Vagina (tissue), 2 donors: ENCODE results near the gene CHMP2A.
"Not testable (repeated sequence)": the region's sequence is repeated elsewhere in the genome, so short reads cannot be mapped to it uniquely, and the experiment has no call there.

ENCODE experiments used
- POLR2A ChIP-seq, 2 donors: fragments of 450-650 bp; IDR thresholded peaks; one replicate each; pipeline ENCODE4 v1.6.1; 2017; ENCODE audit warnings: antibody characterized with exemption in 2 of 2, mild to moderate bottlenecking in 2 of 2, moderate library complexity in 2 of 2
- POLR2AphosphoS5 ChIP-seq, 2 donors: sonication (generic); formaldehyde crosslinking; IDR thresholded peaks; one replicate each; pipeline ENCODE4 v1.9.0; 2017; ENCODE audit warnings: antibody characterized with exemption in 2 of 2, mild to moderate bottlenecking in 2 of 2, low read depth in 1 of 2; ENCODE audit not compliant: insufficient read depth in 1 of 2
- TF ChIP-seq, protein P1 (sequence below), 3 experiments: fragments of 450-650 bp in 2 of 3; fragments of 200-600 bp in 1 of 3; sonication (generic) in 1 of 3; IDR thresholded peaks; one replicate each; pipeline ENCODE4 v1.5.1; 2017 to 2019; ENCODE audit warnings: antibody characterized with exemption in 3 of 3, mild to moderate bottlenecking in 2 of 3, moderate library complexity in 2 of 3

DNA sequence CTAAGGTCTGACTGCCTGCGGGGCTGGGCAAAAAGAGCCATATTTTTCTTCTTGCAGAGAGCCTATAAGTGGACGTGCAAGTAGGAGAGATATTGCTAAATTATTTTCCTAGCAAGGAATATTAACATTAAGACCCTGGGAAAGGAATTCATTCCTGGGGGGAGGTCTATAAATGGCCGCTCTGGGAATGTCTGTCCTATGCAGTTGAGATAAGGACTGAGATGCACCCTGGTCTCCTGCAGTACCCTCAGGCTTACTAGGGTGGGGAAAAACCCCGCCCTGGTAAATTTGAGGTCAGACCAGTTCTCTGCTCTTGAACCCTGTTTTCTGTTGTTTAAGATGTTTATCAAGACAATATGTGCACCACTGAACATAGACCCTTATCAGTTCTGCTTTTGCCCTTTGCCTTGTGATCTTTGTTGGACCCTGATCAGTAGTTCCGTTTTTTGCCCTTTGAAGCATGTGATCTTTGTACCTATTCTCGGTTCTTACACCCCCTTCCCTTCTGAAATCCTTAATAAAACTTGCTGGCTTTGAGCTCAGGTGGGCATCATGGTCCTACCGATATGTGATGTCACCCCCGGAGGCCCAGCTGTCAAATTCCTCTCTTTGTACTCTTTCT is 47.2 kb downstream of the CHMP2A start:
- TF ChIP-seq, protein P1, sequence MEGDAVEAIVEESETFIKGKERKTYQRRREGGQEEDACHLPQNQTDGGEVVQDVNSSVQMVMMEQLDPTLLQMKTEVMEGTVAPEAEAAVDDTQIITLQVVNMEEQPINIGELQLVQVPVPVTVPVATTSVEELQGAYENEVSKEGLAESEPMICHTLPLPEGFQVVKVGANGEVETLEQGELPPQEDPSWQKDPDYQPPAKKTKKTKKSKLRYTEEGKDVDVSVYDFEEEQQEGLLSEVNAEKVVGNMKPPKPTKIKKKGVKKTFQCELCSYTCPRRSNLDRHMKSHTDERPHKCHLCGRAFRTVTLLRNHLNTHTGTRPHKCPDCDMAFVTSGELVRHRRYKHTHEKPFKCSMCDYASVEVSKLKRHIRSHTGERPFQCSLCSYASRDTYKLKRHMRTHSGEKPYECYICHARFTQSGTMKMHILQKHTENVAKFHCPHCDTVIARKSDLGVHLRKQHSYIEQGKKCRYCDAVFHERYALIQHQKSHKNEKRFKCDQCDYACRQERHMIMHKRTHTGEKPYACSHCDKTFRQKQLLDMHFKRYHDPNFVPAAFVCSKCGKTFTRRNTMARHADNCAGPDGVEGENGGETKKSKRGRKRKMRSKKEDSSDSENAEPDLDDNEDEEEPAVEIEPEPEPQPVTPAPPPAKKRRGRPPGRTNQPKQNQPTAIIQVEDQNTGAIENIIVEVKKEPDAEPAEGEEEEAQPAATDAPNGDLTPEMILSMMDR (IDR thresholded peaks at IDR 0.05), result not testable (repeated sequence)
- TF ChIP-seq POLR2AphosphoS5 (IDR thresholded peaks at IDR 0.05; ENCODE audit: insufficient read depth in 1 of 2, low read depth in 1 of 2); POLR2A (IDR thresholded peaks at IDR 0.05): not testable (repeated sequence)
